ENCODE results near the gene MB.

- TF ChIP-seq CTCF (IDR thresholded peaks at IDR 0.05) (no peak), ZFX (IDR thresholded peaks at IDR 0.05; ENCODE audit: borderline replicate concordance) (no peak)
Measured at GRCh38 chr22:35634943-35635540, 17.9 kb upstream of the MB start.
